GM18868 (cell line): ENCODE measurements around the gene METAP2.

Source experiments
- ATAC-seq: cut with Tn5 transposase; IDR thresholded peaks from one replicate; pipeline ENCODE4 v1.9.1; 2021; ENCODE audit warnings: mild to moderate bottlenecking, moderate library complexity; ENCODE audit not compliant: unreplicated experiment

The METAP2 gene

DNA sequence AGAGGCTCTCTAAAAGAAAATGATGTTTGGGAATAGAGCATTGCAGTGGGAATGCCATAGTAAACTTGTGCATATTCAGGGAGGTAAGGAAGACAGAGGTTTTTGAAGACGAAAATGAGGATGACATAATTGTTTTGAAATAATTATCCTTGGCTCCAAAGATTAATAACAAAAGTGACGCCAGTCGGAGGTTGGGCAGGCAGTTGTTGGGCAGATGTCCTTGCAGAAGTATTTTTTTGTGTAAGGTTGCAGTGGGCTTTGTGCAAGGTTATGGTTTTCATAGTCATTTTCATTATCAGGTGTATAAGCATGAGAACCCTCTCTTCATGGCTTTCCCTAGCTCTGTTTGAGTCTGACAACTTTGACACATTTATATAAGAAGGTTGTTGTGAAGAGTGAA, 35.3 kb downstream of the METAP2 start:
- no peak for ATAC-seq

DNA sequence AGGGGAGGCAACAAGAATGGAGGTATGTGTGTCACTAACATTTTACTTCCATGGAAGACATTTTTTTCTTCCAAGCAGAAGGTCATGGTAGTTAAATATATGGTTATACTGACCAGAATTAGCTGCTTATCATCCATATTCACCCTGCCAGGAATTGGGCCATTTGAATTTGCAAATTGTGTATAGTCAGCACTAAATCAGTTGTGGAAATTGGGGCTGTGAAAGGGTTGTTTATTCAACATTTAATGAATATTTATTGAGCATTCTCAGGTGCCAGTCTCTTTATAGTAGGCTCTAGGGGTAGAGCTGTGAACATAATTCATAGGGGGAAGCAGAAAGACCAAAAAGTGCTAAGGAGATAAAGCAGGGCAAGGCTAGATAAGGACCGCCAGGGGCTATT, 38.0 kb downstream of the METAP2 start:
- no peak for ATAC-seq

DNA sequence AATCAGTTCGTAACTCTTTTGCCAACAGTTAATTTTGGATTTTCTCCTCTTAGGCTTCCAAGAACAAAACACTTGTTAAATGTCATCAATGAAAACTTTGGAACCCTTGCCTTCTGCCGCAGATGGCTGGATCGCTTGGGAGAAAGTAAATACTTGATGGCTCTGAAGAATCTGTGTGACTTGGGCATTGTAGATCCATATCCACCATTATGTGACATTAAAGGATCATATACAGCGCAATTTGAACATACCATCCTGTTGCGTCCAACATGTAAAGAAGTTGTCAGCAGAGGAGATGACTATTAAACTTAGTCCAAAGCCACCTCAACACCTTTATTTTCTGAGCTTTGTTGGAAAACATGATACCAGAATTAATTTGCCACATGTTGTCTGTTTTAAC, 39.6 kb downstream of the METAP2 start:
- no peak for ATAC-seq

DNA sequence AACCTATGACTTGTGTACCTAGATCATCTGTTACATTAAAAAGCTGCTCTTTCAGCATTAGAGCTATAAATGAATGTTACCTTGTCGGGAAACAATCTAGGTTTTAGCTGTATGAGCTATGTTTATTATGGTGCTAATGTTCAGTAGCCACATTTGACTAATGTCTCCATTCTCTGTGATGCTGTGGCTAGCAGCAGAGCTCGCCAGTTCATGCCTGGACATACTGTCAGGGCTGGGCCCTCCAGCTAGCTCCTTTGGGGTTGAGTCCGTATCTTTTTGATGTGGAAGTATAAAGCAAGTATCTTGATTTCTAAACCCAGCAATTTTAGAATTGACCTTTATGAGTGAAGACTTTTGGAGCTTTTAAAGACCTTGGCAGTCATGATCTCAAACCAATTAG, 41.2 kb downstream of the METAP2 start:
- no peak for ATAC-seq

DNA sequence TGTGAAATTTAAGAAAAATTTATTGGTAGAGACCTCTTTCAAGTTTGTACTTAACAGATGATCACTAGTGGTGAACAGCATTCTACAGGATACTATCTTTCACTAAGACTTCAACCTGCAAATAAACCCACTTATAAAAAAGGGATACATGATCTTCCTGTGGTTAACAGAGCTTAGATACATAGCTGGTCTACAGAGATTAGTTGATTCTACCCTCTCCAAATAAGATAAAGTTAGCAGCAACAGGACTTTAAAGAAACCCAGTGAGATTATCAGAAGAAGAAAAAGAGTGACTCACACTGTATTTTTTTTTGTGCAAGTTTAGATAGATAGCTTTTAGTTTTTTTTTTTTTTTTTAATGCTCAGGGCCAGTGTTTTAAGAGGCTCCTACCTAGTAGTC, 42.8 kb downstream of the METAP2 start:
- no peak for ATAC-seq

DNA sequence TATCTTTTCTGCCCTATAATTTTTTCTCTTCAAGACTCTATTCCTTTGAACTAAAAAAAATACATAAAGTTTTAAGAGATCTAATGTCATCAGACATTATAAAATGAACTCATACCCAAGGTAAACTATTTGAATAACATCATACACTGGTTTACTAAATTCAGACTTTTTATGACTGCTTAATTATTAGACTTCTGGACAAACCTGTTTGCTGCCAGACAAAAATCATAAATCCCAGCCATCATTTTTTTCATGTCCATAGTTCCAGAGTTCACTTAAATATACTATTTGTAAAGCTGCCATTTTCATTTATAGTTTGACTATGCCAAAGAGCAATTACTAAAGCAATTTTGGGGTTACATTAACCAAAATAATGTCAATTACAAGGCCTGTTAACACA, 43.3 kb downstream of the METAP2 start:
- no peak for ATAC-seq

DNA sequence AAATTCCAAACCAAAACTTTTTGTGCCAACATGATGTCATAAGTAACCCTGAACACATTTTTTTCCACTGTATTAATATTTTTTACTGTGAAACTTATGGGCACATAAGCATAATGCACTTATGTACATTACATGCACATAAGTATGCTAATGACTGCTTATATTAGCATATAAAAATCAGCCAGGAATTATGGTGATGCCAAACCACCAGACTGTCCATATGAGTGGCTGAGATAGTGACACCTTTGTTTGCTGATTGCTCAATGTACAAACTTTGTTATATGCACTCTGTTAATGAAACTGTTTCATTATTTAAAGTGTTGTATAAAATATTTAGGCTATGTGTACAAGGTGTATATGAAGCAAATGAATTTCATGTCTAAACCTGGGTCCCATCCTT, 45.0 kb downstream of the METAP2 start:
- ATAC-seq, result no peak

DNA sequence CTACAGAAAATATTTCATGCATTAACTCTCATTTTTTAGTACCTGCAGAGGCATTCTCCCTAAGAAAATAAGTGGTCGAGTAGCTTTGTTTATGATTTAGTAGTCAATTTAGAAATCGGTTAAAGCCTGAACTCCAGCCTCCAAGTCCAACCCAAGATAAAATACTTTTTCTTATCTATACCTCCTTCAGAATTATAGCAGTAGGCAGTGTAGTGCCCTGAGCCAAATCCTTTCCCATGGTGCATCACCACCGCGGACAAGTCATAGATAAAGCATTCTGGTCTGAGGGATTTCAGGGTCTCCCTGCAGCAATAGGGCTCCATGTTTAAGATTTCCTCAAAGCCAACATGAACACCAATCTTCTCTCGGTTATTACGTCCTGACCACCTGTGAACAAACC, 46.9 kb downstream of the METAP2 start:
- no peak for ATAC-seq

DNA sequence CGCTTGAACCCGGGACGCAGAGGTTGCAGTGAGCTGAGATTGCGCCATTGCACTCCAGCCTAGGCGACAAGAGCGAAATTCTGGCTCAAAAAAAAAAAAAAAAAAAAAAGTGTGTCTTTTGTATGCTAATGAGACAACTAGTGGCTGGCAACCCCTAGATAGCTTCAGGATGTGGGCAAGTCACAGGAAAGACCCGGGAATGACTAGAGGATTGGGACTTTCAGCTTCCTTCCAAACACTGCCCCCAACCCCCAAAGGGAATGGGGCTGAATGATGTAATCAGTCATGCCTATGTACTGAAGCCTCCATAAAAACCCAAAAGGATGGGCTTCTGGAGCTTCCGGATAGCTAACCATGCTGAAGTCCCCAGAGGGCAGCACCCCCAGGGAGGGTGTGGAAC, 48.7 kb downstream of the METAP2 start:
- ATAC-seq, result no peak

DNA sequence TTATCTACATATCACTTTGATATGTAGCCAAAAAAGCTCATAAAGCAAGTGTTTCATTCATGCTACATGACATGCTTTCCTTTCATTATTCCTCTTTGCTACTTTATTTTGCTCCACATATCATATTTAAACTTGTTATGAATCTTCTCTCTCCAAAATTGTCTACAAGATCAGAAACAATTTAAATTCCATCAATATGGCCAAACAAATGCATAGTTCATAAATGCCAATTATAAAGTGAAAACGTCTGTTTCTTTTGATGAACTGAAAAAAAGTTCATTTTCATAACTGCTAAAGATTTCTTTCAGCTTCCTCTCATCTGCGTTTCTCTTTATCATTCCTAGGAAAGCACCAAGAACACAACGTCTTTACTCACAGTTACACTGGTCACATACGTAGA, 54.5 kb downstream of the METAP2 start:
- no peak for ATAC-seq

DNA sequence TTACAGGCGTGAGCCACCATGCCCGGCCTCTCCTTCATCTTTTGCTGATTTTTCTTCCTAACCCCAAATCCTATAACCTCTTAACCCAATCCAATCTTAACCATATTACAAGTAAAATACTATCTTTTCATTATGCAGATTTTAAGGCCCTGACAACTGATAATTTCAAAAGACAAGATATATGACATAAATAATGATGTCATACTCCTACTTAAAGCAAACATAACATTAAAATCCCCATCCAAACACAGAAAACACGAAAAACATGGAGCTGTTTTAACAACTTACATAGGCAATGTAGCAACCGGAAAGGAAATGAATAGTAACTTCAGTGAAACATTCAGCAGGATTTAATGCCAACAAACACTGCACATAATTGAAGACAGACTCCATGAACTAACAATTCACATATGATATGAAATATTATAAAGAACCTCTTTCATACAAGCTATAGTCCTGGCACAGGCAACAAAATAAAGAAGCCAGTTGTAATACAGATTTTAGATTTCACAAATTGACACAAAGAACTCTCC, 55.8 kb downstream of the METAP2 start:
- ATAC-seq, result no peak

DNA sequence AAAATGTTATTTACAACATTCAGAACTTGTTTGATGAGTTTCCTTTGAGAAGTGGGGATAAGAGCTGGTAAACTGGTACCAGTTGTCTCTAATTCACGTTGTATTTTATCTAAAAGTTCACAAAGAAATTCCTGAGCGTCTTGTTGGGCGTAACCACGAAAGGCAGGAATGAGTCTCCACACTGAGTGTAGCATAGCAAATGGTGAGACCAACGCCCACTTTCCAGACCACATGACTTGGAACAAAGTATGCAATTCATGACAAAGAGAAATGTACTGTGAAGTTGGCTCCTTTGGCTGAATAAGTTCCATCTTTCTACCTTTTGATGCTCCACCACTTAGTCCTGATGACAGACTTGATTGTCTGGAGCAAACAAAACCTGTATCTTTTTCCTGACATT, 58.9 kb downstream of the METAP2 start:
- no peak for ATAC-seq

DNA sequence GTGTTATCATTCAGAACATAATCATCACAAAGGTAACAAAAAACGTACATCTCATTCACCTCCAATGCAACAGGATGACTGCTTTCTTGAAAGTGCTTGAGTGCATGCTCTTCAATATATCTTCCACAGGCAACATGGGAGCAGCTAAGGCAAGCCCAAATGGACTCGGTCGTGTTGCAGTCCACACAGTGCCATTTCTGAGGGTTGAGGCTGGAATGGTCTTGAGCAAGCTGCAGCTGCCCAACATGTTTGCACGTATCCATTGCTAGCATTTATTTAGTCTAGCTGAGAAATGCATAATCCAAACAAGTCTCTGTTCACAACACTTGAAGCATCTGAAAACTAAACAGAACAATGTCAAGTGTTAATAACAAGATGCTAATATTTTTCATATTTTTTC, 60.0 kb downstream of the METAP2 start:
- no peak for ATAC-seq

DNA sequence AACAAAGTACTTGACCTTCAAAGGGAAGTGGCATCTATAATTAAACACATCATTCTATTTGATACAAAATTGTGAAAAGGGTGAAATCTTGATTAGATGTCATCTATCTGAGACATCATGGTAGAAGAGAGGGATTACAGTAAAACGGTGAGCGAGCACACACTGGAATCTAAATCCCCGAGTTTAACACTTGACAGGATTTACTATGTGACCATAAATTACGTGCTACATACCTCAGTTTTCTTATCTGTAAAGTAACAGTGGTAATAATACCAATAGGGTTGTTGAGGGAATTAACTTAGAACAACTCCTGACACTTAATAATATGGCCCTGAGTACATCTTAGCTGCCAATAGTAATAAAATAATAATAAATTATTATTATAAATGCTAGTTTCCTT, 64.1 kb downstream of the METAP2 start:
- no peak for ATAC-seq

DNA sequence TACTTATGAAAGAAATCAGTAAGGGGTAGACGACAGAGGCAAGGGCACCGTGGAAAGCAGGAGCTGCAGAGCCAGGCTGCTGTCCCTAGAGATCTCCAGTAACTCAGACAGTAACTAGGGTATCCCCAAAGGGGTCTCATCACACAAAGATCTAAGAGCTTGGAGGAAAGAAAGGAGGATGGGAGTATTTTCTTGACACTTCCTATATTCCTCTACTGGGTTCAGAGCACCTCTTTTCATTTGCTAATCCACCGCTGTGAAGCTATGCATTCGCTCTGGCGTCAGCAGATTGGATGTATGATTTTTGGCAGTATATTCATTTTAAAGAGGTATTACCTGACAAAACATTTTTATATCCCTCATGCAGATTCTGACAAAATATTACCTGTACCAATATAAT, 64.7 kb downstream of the METAP2 start:
- ATAC-seq, result no peak

DNA sequence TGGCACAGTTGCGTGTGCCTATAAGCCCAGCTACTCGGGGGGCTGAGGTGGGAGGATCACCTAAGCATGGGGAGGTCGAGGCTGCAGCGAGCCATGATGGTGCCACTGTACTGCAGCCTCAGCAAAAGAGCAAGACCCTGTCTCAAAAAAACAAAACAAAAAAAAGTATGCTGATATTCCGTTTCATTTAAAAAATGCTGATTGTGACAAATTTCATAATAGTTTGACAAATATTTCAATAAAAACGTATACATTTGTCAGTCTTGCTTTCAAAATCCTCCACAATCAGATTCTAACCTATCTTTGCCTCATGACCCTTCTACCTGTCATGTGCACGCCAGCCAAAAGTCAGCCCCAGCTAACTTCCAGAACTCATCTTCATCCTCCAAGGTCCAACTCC, 67.5 kb downstream of the METAP2 start:
- no peak for ATAC-seq

DNA sequence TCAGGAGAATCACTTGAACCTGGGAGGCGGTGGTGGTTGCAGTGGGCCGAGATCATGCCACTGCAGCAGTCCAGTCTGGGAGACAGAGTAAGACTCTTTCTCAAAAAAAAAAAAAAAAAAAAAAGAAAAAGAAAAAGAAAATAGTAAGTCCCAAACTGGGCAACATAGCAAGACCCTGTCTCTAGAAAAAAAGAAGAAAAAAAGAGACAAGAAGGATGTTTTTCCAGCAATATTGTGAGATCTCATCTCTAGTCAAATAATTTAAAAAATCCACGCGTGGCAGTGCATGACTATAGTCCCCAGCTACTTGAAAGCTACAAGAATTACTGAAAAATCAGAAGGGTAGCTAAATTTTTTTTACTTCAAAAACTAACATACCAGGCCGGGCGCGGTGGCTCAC, 69.4 kb downstream of the METAP2 start:
- no peak for ATAC-seq

DNA sequence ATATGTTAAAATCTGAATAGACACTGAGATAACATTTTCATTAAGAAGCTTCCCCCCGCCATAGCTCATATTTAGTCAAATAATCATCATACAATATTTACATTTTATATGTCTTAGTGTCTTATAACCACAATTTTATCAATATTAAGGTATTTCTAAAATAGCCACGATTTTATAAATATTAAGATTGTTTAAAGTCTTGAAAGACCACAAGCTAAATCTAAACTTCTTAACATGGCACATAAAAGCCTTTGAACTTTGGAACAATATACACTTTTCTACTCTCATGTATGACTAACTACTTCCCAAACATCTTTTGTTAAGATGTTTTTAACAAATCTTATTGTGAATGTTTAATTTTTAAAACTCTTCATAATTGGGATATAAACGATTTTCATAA, 70.8 kb downstream of the METAP2 start:
- no peak for ATAC-seq

DNA sequence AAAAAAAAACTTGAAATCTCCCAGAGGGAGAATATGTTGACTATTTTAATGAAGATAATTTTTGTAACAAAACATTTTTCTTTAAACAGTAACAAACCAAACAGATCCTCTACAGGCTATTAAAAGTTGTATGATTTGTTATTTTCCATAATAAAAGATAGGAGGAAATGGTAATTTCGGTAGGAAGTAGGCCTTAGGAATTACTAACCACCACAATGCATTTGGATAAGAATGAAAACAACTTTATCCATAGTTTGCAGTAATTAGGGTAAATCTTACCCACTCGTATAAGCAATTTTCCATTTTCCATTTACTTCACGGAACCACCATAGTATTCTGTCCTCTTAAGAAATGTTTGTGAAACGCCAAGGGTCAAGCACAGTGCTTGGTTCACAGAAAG, 71.4 kb downstream of the METAP2 start:
- no peak for ATAC-seq

DNA sequence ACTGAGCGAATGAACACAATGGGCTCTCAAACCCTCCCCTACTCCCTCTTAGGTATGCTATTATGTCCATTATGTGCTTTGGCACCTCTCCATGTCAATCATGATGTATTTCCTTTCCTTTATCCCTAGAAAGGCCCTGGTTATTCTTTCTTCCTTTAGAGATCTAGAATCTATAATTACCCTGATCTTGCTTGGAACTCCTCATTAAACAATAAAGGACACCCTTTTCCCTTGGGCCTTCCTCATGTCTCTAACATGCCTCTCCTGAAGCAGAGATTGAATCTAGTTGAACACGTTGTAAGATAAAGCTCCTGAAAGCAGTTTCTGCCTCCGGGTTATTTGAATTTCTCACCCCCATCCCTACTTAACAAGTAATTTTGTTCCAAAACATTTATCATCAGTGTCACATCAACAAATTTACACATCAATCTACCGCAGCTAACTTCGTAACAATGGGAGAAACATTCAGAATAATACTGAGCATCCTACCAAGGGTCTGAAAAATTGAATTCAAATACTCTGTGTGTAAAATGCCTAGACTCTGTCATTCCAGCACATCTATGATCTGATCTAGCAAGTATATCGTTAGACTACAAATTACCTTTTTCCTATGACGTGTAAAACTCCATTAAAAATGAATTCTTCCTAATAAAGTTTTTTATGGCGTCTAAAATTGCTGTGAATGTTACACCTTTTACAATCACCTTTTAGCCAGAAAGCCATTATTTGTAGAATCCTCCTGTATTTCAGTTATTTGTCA, 72.0 kb downstream of the METAP2 start:
- ATAC-seq, result no peak

DNA sequence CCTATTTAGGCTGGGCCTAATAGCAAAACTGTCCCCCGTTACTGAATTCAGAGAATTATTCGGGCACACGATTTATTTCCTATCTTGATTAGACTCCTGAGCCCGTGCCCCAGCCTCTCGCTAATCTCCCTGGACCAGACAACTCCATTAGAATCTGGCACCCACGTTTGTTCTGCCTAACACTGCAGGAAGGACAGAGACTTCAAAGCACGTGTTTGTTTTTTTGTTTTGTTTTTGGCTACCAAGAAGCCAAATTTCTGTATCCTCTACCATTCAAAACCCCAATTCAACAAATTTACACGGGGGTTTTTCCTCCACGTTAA, 72.5 kb downstream of the METAP2 start:
- no peak for ATAC-seq

DNA sequence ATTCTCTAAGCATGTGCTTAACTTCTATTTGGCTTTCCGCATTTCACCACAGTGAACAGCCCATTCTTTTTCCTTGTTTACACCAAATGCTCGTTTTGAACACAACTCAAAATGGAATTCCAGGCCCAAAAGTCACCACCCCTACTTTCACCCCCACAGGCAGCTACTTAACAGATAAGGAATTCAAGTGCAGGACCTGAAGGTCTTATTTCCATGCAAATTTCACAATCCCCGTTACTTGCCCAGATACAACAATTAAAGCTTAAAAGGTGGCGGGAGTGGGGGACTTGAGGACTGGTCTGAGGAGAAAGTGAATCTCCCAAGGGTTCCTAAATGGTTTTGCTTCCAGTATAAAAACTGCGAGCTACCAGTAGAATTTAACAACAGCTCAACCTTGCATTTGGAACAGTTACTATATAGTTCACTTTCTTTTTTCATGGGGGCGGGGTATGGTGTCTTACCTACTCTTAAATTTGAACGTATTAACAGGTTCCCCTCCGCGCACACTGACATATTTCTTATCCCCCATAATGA, 73.6 kb downstream of the METAP2 start:
- ATAC-seq, result peak; percentile 18

DNA sequence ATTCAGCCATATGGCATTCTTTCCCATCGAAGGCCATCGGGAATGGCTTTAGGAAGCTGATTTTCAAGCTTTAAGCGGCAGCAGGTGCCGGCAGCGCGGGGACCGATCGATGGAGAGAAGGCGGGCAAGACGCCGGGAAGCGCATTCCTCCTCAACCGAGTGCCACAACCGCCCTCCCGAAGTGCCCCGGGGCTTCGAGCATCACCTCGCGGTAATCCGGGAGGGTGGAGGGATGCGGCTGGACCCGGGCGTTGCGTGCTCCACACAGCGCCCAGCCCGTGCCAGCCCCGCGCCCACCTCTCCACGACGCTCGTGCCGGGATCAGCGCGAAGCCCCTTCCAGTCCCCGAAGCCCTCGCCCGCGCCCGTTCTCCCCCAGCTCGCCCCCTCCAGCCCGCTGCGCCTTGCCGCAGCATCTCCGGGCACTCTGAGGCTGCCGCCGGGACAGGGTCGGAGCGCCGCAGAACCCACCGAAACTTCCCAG, 74.1 kb downstream of the METAP2 start:
- ATAC-seq, result peak; percentile 25
